NCI-H187 treated with DMSO at 0.1 percent for 48 hours (cell line): ENCODE measurements around the gene GREB1.

Experiments
- DNase-seq: peaks from one replicate; lab custom pipeline; 2025; lab: John Stamatoyannopoulos, UW

GREB1 gene, protein sequence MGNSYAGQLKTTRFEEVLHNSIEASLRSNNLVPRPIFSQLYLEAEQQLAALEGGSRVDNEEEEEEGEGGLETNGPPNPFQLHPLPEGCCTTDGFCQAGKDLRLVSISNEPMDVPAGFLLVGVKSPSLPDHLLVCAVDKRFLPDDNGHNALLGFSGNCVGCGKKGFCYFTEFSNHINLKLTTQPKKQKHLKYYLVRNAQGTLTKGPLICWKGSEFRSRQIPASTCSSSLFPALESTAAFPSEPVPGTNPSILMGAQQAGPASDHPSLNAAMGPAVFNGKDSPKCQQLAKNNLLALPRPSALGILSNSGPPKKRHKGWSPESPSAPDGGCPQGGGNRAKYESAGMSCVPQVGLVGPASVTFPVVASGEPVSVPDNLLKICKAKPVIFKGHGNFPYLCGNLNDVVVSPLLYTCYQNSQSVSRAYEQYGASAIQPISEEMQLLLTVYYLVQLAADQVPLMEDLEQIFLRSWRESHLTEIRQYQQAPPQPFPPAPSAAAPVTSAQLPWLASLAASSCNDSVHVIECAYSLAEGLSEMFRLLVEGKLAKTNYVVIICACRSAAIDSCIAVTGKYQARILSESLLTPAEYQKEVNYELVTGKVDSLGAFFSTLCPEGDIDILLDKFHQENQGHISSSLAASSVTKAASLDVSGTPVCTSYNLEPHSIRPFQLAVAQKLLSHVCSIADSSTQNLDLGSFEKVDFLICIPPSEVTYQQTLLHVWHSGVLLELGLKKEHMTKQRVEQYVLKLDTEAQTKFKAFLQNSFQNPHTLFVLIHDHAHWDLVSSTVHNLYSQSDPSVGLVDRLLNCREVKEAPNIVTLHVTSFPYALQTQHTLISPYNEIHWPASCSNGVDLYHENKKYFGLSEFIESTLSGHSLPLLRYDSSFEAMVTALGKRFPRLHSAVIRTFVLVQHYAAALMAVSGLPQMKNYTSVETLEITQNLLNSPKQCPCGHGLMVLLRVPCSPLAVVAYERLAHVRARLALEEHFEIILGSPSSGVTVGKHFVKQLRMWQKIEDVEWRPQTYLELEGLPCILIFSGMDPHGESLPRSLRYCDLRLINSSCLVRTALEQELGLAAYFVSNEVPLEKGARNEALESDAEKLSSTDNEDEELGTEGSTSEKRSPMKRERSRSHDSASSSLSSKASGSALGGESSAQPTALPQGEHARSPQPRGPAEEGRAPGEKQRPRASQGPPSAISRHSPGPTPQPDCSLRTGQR (N-terminal part only)

DNA sequence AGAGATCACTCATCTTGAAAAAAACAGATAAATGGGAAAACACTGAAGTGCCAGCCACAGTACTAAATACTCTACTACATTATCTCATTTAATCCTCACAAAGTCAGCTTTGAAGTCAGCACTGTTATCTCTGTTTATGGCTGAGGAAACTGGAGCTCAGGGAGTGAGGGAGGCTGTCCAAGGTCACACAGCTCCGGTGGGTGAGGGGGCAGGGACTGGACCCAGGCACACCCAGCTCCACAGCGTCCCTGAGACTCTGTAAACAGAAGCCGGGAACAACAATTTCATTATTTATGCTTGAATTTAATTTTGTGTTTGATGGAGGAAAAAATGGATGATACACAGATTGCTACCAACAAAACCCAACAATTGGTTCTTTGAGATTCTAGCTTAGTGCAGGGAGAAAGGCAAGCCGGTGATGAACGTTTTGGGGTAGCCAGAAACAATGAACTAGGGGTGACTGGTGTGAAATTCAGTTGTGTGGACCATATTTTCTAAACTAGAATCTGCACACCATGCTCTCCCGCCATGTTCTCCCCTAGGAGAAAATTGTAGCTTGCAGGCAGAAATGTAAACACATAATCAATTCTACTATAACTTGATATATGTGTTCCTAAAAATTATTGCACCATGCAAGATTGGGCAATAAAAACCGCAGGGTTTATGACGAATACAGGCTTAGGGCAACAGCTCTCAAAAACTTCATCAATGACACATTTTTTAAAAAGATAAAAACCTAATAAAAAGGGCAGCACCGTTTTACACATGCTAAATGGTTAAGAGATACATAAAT lies at the start of gene GREB1:
Gene GREB1, plus strand, starts transcription at position 768 of the 793 bp plus-strand sequence. CDS start 22,570 bp downstream, outside the sequence.
- no peak for DNase-seq

DNA sequence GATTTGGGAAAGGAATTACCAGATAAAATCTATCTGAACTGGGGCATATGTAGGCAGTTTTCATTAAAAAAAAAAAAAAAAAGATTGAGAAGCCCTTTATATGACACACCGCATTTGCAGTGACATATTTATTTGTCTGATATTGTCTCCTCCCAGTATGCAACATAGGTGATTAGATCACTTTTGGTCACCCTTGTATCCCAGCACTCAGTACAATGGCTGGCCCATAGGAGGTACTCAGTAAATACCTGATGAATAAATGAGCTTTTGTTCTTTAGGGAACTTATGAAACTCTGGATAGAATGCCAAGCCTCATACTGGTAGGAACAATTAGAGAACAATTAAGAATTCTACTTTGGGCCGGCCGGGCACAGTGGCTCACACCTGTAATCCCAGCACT lies 45.0 kb upstream of the GREB1 start:
- no peak for DNase-seq

DNA sequence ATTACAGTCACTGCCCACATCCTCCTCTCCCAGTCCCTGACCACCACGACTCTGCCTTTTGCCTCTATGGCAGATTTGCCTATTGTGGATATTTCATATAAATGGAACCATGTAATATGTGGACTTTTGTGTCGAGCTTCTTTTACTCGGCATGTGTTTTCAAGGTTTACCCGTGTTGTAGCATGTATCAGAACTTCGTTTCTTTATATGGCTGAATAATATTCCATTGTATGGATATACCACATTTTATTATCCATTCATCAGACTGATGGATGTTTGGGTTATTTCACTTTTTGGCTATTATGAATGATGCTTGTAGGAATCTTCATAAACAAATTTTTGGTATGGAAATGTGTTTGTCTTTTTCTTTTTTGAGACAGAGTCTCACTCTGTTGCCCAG lies 43.7 kb upstream of the GREB1 start:
- DNase-seq: no peak

DNA sequence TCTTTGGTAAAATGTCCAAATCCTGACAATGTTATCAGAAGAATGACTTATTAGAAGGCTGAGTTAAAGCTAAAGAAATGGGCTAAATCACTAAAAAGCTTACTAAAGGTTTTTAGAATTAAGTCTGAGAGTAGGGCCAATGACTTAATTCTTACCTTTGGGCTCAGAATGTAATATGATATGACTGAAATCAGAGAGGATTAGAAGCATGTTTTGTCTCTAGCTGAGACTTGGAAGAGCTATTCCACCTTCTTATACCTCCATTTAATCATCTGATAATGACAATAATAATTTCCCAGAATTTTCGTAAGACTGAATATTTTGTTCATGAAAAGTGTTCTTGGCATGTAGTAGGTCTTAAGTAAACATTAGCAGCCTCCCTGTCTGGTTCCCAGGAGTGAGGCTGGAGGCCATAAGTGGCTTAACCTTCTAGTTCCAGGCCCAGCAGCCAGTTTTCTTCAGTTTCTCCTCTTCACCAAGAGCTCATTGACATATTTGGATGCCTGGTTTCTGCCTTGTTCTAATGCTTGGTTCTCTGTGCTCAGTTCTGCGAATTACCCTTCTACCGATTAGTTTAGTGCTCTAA lies 42.4 kb upstream of the GREB1 start:
- no peak for DNase-seq

DNA sequence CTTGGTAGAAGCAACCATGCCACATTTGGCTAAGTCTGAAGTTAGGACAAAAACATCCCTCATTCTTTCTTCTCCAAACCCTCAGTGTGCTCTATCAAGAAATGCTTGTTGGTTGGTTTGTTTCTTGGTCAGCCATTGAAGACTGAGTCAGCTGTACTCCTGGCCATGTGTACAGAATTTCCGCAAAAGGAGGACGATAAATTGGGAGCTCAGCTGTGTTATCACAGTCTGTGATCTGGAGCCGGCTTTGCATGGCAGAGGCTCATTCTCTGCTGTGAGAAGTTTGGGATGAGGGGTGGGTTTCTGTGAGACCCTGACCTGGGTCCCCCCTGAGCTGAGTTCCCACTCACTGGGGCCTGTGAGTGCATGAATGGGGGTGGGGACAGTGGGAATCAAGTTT lies 41.6 kb upstream of the GREB1 start:
- no peak for DNase-seq

DNA sequence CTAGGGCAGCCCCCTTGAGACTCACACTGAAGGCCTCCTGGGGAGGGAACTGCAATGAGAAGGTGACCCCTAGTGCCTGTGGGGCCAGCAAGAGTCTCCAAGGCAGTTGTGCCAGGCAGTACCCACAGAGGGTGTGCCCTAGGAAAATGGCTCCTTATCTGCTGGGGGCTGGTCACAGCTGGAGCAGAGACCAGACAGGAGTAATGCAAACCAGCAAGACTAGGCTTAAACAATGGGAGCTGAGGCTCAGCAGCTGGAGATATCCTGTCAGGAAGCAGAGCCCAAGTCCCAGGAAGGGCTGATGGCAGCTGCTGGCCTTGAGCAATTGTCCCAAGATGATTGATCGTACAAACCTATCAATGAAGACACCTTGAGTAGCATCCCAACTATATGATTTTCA lies 41.1 kb upstream of the GREB1 start:
- DNase-seq: no peak

DNA sequence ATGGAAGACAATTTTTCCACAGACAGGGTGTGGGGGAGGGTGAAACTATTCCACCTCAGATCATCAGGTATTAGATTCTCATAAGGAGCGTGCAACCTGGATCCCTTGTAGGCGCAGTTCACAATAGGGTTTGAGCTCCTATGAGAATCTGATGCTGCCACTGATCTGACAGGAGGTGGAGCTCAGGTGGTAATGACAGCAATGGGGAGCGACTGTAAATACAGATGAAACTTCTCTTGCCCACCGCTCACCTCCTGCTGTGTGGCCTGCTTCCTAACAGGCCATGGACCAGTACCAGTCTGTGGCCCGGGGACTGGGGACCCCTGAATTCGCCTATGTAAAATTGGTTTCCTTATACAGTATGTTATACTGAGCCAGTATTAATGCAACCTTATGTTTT lies 40.6 kb upstream of the GREB1 start:
- DNase-seq: no peak

DNA sequence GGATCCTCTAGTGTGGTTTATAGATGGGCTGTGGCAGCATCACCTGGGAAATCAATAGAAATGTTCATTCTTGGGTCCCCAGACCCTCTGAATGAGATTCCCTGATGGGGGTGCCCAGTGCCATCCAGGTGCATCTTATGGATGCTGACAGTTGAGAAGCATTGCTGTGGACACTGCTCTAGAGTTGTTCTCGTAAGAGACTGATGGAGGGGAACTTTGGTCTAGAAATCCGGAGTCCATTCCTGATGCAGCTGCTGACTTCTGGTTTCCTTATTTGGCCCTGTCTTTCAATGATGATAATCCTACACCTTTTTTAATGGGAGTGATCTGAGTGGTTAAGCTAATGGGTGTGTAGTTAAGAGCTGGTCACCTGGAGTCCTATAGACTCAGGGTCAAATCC lies 39.5 kb upstream of the GREB1 start:
- DNase-seq: no peak

DNA sequence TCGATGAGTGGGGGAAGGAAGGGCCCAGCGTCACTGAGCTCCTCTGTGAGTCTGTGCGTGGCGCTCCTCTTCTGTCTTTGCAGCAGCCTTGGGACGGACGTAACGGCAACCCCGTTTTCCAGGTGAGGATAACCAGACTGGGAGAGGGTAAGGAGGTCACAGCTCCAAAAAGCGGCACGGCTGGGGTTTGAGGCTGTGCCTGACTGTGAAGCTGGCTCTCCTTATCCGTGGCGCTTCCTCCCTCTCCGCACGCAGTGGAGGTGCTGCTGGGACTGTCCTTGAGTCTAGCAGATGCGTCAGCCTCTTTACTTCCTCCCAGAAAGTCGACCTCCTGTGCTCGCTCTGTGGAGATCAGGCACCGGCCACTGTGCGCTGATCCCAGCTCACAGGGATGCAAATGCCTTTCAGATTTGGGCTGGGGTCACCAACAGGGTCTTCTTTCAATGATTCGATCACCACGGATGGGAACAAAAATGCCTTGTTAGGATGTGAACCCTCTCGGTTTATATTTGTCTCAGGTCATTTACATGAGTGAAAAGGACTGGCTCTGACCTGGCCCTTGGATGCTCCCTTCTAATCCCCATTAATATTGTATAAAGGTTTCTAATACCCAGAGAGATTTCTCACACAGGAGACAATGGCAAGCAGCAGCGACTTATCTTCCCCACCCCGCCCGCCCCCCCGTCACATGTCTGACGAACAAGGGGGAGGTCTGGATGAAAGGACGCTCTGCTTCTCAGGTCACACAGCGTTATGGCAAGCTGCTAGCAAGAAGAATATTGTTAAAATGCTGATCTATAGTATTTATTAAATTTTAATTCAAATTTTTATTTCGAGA lies 37.8 kb upstream of the GREB1 start:
- DNase-seq: no peak

DNA sequence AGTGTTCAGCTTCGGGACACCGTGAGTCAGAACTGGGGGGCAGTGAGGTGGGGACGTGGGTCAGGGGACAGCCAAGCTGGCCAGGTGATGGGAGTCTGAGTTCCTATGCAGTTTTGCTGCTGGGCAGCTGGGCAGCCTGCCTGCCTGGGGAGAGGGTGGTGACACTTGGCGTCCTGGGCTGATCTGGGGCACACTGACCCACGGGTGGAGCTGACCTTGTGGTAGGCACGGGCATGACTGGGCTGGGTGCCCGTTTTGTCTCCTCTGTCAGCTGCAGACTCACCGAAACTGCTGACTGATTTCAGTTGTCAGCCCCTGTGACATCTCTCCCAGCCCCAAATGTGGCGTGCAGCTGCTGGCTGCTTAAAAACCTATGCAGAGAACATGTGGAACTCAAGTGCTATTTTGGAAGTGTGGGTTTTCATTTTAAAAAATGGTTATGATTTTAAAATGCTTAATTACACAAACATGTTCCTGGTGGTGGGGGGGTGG lies 35.3 kb upstream of the GREB1 start:
- DNase-seq: no peak

DNA sequence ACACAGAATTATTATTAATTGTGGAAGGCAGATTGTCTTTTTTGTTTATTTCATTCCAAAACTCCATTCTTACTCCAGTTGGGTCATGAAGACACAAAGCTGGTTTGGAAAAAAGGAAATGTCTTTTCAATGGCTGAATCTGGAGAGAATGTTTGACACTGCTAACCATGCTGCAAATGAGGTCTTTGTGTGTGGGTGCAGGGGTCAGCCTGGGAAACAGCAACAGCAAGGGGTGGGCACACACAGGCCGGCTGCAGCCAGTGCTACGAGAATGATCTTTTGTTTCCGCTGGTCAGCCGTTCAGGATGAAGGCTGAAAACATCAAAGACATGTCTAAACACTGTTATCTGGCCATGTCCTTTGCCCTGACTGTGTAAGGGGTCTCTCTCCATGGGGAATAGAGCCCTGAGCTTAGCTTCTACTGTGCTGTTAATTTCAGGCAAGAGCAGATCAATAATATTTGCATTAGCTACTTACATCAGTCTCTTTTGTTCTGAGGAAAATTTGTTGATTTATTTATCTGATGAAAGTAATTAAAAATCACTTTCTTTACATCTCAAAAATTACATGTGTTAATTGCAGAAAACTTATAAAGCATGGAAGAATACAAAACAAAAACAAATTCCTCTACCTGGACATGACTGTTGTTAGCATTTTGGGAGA lies 34.6 kb upstream of the GREB1 start:
- DNase-seq: no peak

DNA sequence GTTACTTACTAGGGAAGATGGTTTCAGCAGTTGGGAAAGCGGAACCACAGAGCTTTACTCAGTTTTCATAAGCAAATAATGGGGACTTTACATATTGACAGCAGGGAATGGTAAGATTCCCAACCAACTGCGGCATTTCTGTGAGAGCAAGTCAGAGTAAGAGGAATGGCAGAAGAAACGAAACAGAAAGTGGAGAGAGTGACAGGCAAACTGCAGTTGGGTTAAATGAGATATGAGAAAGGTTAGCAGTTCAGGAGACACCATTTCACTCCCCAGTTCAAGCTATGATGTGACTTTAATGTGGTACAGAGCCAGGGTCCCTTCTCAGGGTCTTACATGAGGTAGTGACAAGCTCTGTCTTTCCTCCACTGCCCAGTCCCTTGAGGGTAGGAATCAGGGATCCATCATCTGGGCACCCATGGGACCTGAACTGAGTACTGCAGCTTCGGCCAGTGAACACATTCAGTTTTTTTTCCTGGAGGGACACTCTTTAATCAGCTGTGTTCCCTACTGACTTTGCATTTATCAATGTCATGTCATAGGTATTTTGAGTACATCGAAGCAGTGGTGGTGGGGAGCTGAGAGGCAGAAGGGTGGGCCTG lies 33.0 kb upstream of the GREB1 start:
- DNase-seq: no peak

DNA sequence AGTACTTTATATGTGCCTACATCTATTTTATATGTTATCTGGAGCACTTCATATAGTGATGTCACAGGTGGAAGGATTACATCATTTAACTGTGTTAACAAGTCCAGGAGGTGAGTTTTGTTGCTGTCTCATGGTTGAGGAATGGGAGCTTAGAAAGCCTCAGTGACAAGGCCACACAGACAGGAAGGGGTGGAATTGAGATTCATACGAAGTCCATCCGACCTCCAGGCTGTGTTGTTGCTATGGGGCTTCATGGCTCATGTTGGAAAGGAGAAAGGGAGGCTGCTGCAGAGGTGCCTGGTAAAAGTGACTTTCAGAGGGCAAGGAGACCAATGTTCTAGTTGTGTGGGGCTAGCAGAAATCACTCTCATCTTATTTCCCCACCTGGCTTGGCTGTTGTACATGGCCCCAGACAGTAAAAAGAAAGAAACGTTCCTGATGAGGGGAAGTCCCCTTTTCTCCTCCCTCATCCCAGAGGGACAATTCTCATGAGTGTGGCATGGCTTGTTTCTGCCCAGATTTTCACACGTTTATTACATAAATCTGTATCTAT lies 31.0 kb upstream of the GREB1 start:
- DNase-seq: no peak

DNA sequence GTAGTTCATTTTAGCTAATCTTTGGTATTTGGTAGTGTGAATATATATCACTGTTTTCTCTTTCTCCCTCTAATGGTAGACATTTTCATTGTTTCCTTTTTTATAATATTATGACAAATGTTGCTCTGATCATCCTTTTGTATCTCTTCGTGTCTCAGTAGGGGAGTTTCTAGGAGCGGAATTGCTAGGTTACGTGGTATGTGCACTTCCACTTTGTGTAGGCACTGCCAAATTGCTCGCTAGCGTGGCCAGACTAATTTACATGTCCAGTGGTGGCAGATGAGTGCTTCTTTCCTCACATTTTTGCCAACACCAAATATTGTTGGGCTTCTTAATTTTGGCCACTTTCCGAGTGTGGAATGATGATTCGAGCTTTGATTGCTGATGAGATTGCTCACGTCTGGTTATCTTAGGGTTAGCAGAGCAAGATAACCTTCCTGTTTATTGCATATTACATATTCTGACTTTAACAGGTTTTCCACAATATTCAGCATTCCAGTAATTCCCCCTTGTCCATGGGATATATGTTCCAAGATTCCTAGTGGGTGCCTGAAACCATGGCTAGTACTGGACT lies 30.4 kb upstream of the GREB1 start:
- no peak for DNase-seq

DNA sequence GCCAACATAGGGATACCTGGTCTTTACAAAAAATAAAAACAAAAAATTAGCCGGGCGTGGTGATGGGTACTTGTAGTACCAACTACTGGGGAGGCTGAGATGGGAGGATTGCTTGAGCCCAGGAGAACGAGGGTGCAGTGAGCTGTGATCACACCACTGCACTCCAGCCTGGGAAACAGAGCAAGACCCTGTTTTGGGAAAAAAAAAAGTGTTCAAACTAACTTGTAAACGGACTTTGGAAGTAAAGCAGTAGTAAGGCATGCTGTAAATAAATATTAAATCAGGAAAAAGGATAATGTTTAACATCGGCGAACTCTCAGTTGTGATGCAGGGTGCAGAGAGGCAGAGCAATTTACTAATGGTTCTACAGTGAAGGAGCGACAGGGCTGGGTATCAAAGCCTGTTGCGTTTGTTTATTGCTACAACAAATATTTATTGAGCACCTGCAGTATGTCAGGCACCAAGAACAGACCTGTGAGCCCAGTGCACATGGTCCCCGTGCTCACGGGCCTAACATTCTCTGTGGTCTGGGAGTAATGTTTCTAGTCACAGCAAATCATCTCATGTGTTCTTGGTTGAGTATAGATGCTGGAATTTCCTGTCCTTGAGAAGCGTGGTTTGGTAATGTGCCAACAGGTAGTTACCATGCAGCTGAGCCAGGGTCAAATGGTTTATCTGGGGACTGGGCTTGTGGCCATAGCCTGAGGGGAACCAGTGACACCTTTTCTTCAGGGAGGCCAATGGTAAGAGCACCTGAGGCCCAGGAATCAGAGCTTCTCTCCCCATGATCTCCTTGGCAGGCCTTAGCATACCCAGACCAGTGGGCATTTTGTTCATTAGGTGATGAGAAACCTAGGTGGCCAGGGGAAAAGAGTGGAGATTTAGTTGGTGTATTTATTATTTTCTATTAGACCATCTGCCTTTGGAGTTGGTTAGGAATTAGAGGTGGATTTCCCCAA lies 27.9 kb upstream of the GREB1 start:
- no peak for DNase-seq

DNA sequence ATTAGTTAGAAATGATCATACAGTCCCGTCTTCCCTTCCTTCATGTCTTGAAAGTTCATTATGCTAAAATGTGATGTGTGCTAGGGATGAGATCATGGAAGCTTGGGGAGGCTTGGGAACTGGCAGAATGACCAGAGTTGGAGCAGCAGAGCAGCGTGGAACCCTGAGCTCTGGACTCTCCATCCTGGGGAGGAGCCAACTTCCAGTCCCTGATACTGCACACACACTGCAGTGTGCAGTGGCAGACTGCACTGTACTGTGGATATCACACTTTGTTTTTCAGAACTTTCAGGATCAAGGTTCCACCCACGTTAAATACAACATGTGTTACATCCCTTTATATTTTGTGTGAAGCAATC lies 27.3 kb upstream of the GREB1 start:
- DNase-seq: no peak

DNA sequence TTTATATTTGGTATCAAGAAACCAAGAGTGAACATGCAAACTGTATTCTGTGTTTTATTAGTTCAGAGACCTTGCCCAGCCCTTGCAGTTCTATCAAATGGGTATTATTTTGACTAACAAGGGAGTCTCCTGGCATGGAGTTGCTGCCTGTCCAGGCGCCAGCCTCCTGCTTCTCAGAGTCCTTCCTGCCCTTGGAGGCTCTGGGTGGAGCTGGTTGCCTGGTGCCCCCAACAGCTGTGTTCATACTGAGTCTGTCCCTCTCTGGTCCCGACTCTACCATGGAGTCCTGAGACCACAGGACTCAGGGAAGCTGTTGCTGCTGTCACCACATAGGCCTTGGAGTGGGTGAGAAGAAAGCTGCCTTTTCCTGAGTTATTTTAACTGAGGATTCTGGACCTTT lies 26.3 kb upstream of the GREB1 start:
- no peak for DNase-seq
